LHCN-M2 (cell line): ENCODE measurements around the gene GAS6. TPM values are rescaled to one million over a fixed set of nuclear protein-coding genes. Genes with fewer than 3 reads are reported as not detected.
"Not testable (repeated sequence)": the region's sequence is repeated elsewhere in the genome, so short reads cannot be mapped to it uniquely, and the experiment has no call there.

Experiments
- DNase-seq: peaks from one replicate; pipeline ENCODE4 v3.0.0-alpha.2; 2012; ENCODE audit warnings: low read depth
- total RNA-seq: library from RNA; depleted of rRNA; stranded (reverse); fragments of >200 nt; gene quantifications from 2 replicates; pipeline ENCODE4 v1.2.3, GENCODE V29; 2014

The GAS6 gene
- total RNA-seq, 1 experiment from 2014 or later, result 670 TPM

DNA sequence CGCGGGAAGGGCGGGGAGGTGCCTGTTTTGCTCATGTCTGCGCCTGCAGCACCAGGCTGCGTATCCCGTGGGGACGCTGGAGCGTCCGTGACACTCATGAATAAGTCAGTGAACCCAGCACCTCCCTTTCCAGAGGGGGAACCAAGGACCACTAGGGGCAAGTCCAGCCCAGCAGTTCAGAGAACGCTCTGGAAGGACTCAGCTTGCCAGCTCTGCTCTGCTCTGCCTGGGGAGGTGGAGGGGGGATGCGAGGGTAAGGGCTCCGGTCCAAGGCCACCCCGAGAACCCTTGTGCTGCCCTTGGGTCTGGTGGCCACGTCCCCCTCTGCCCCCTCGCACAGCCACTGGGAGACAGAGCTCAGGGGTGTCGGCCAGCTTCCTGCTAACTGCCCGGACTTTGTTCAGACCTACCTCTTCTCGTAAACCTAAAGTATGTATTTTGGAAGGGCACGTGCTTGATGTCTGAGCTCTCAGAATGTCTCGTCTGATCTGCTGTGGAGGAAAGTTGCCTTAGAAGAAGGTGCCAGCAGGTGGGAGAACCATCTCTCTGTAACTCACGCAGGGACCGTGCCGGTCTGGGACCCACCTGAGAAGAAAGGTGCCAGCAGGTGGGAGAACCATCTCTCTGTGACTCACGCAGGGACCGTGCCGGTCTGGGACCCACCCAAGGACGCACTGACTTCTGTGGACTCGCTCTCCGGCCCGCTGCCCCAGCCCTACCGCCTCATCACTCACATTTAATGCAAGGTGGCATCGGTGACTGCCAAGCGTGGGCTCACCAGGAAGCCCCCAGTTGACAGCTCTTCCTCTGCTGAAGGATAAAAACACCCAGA lies 70.8 kb downstream of the GAS6 start:
- DNase-seq, result no peak

- DNase-seq, result no peak
Measured at GRCh38 chr13:113792236-113792770, 71.6 kb downstream of the GAS6 start.

- no peak for DNase-seq
Measured at GRCh38 chr13:113791761-113792160, 72.1 kb downstream of the GAS6 start.

DNA sequence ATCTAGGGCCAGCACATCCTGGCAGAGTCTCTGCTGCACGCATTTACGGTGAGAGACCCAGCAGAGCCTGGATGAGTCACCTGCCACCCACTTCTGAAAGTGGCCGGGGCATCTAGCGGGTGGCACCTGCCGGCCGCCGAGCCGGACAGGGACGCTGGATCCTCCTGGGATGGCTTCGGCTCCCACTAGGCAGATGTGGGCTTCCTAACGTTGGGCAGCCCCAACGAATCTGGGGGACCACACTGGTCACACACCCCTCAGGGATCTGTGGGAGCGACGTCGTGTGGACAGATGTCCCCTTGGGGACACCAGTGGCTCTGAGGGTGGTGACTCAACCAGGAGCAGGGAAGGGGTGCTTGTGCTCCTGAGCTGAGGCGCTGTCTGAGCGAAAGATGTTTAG lies 72.7 kb downstream of the GAS6 start:
- DNase-seq, result no peak

GRCh38 chr13:113789931-113790330 lies 73.9 kb downstream of the GAS6 start:
- not testable (repeated sequence) for DNase-seq

DNA sequence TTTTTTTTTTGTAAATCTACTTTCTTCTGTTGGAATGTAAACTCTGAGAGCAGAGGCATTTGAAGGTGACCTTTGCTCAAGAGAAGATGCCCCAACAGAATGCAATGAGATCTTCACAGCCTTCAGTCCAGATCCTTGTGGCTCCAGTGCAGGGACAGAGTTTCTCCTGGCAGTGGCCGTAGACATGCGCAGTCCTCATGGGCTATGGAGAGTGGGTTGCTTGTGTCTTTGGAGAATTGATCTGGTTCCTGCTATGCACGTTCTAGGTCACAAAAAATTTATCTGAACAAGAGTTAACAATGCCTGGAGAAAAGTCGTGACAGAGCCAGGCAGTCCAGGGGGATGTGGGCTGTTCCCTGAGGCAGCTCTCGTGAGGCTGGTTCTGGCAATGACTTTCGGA lies 74.7 kb downstream of the GAS6 start:
- no peak for DNase-seq

- no peak for DNase-seq
Measured at GRCh38 chr13:113788413-113789135, 75.3 kb downstream of the GAS6 start.

- no peak for DNase-seq
Measured at GRCh38 chr13:113787694-113788093, 76.2 kb downstream of the GAS6 start.

GRCh38 chr13:113786262-113786841 lies 77.5 kb downstream of the GAS6 start:
- peak; percentile 77 for DNase-seq

DNA sequence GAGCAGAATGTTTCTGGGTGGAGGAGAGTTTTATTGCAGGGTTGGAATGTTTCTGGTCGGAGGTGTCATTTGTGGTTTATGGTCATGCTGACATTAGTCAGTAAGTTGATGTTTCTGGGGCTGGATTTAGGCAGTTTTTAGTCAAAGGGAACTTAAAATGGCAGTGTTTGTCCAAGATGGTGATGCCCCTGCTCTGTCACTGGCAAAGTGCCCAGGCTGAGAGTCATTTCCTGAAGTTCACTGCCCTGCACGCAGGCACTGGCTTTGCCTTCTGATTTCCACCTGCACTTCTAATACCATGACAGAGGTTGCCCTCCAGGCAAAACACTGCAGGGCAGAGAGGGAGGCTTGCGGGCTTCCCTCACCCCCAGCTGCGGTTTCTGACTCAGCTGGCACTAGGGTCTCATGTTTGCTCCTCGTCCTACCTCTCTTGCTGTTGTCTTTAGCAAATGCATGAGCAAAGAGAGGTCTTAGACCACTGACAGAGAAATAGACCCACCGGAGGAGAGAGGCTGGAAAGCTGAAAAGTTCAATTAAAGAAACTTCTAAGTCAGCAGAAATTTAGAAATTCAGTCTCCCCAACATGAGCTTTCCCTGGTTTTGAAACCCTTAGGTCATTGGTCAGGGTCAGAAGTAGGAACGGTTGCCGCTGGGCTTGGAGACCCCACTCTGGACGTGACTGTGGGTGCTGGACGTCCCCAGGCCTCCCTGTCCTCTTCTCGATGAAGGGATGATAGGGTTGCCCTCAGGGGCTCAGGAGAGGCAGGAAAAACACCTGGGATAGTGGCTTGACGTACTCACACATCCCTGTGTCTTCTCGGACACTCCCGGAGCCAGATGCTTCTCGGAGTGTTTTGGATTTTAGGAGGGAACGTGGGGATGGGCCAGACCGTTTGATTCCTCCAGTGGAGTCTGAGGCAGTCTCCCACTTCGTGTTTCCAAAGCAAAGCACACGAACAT lies 78.5 kb downstream of the GAS6 start:
- peak; percentile 99 for DNase-seq

- no peak for DNase-seq
Measured at GRCh38 chr13:113784645-113785024, 79.2 kb downstream of the GAS6 start.

- no peak for DNase-seq
Measured at GRCh38 chr13:113783966-113784644, 79.8 kb downstream of the GAS6 start.

DNA sequence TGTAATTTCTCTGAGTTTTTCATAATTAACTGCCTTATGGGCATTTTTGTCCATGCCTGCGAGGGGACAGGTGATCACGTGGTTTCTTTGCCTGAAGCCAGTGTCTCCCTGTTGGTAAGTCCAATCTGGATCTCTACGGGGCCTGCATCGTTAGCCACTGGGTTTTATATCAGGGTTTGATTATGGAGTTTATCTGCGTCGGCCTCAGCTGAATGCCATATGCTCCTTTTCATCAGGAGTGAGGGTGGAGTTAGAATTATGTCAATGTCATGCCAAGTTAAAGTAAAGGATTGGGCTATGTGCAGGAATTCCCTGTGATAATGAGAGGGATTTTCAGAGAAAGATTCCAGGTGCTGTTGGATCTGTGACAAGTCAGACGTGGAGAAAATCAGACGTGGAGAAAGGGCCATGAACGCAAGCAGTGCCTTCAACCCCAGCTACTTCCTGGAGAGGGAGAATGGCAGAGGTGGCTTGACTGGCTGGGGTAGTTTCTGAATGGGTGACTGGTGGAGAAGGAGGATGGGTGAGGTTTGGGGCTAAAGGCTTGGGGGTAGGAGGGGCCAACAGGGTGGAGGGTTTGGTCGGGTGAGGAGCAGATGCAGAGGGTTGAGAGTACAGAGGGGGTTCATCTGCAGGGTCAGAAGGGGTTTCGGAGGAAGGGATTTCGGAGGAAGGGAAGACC lies 80.5 kb downstream of the GAS6 start:
- no peak for DNase-seq

GRCh38 chr13:113782472-113782871 lies 81.4 kb downstream of the GAS6 start:
- DNase-seq, result no peak

GRCh38 chr13:113781571-113781970 lies 82.3 kb downstream of the GAS6 start:
- no peak for DNase-seq

DNA sequence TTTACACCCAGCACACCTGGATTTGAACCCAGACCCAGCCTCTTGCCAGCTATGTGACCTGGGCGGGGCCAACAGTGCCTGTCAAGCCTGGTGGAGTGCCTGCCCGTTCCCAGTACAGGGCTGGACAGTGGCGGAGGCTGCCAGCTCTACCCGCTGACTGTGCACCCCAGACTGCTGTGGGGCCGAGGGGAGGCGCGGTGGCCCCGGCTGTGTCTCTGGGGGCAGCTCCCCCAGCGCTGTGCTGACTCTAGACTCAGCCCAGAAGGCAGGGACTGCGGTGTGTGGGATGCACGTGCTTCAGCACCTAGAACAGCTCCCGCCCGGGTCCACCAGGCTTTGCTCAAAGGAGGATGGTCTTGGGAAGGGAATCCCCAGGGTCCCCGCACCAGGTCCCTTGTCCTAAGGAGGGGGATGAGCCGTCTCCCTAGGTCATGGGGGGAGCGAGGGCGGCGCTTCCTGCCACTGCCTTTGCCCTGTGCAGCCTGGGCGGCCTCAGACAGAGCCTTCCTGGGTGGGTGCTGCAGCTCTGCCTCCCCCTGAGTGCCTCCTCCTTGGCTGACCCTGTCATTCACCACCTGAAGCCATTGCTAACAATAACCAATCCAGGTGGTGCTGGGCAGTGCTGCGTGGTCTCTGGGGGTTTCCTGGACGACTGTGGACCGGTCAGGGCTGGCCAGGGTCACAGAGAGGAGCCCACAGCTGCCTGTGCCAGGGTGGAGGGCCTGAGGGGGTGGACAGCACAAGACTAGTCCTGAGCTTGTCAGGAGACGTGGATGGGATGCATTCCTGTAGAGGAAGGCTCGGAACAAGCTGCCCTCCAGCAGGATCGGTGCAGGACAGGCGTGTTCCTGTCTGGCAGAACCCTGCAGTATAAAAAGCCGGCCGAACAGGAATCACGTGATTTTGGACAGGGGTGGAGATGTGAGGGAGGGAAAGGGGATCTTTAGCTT lies 86.3 kb downstream of the GAS6 start:
- DNase-seq, result peak; percentile 24

GRCh38 chr13:113776231-113777125 lies 87.4 kb downstream of the GAS6 start:
- DNase-seq, result no peak
